H9 (cell line): ENCODE data around the gene NCEH1. TPM values are rescaled to one million over a fixed set of nuclear protein-coding genes. Genes with fewer than 3 reads are reported as not detected.

Source experiments
- DNase-seq: peaks from one replicate; pipeline ENCODE4 v3.0.0-alpha.2; 2017
- H2AFZ ChIP-seq: one replicate; pipeline ENCODE4 v1.6.1; 2013; ENCODE audit warnings: mild to moderate bottlenecking, low read length, control low read depth, moderate library complexity
- H2AK5ac ChIP-seq: 2 replicates; pipeline ENCODE4 v1.6.1; 2013; ENCODE audit warnings: low read length, control low read depth, mixed read lengths; ENCODE audit not compliant: insufficient read length
- H2BK120ac ChIP-seq: one replicate; pipeline ENCODE4 v1.6.1; 2013; ENCODE audit warnings: low read depth, mild to moderate bottlenecking, low read length, control low read depth, inconsistent platforms; ENCODE audit not compliant: poor library complexity, severe bottlenecking
- H2BK12ac ChIP-seq: 2 replicates; pipeline ENCODE4 v1.6.1; 2013; ENCODE audit warnings: low read length, control low read depth, mixed read lengths, low read depth; ENCODE audit not compliant: insufficient read length
- H2BK15ac ChIP-seq: 2 replicates; pipeline ENCODE4 v1.6.1; 2013; ENCODE audit warnings: low read depth, low read length, control low read depth
- H2BK20ac ChIP-seq: one replicate; pipeline ENCODE4 v1.6.1; 2013; ENCODE audit warnings: low read depth, mild to moderate bottlenecking, low read length, control low read depth, inconsistent platforms; ENCODE audit not compliant: poor library complexity, severe bottlenecking
- H2BK5ac ChIP-seq: 2 replicates; pipeline ENCODE4 v1.6.1; 2013; ENCODE audit warnings: low read length, control low read depth, mixed read lengths; ENCODE audit not compliant: insufficient read length
- H3K14ac ChIP-seq: 2 replicates; pipeline ENCODE4 v1.6.1; 2013; ENCODE audit warnings: low read length, control low read depth; ENCODE audit not compliant: insufficient read depth
- H3K18ac ChIP-seq: 2 replicates; pipeline ENCODE4 v1.6.1; 2013; ENCODE audit warnings: low read depth, mild to moderate bottlenecking, mixed read lengths, low read length, control low read depth; ENCODE audit not compliant: insufficient read length
- H3K23ac ChIP-seq: 2 replicates; pipeline ENCODE4 v1.6.1; 2013; ENCODE audit warnings: low read length, control low read depth, mixed read lengths, low read depth; ENCODE audit not compliant: insufficient read length
- H3K23me2 ChIP-seq: 2 replicates; pipeline ENCODE4 v1.6.1; 2013; ENCODE audit warnings: low read depth, mild to moderate bottlenecking, mixed read lengths, low read length, control low read depth; ENCODE audit not compliant: insufficient read length, poor library complexity, severe bottlenecking
- H3K27ac ChIP-seq: 2 replicates; pipeline ENCODE4 v1.5.1; 2013; ENCODE audit warnings: low read length, control low read depth, mixed read lengths, low read depth; ENCODE audit not compliant: insufficient read length
- H3K27me3 ChIP-seq: 2 replicates; pipeline ENCODE4 v1.6.1; 2013; ENCODE audit warnings: low read length, control low read depth, inconsistent platforms; ENCODE audit not compliant: insufficient read depth
- H3K4ac ChIP-seq: 2 replicates; pipeline ENCODE4 v1.6.1; 2013; ENCODE audit warnings: low read depth, mild to moderate bottlenecking, control low read depth, inconsistent platforms, low read length, moderate library complexity
- H3K4me1 ChIP-seq: 2 replicates; pipeline ENCODE4 v1.6.1; 2013; ENCODE audit warnings: low read length, control low read depth, inconsistent platforms; ENCODE audit not compliant: insufficient read depth
- H3K4me2 ChIP-seq: 2 replicates; pipeline ENCODE4 v1.6.1; 2013; ENCODE audit warnings: low read length, control low read depth, mixed read lengths; ENCODE audit not compliant: insufficient read length, insufficient read depth
- H3K56ac ChIP-seq: 2 replicates; pipeline ENCODE4 v1.6.1; 2013; ENCODE audit warnings: low read depth, mild to moderate bottlenecking, mixed read lengths, low read length, control low read depth; ENCODE audit not compliant: insufficient read length
- H3K79me1 ChIP-seq: 2 replicates; pipeline ENCODE4 v1.6.1; 2013; ENCODE audit warnings: low read depth, mild to moderate bottlenecking, moderate library complexity, low read length, control low read depth, inconsistent platforms; ENCODE audit not compliant: insufficient read depth, poor library complexity, severe bottlenecking
- H3K79me2 ChIP-seq: 2 replicates; pipeline ENCODE4 v1.6.1; 2013; ENCODE audit warnings: low read length, control low read depth, inconsistent platforms; ENCODE audit not compliant: insufficient read depth
- H3K9ac ChIP-seq: 2 replicates; pipeline ENCODE4 v1.6.1; 2013; ENCODE audit warnings: low read length, control low read depth, mixed read lengths; ENCODE audit not compliant: insufficient read length; ENCODE audit errors: extremely low read depth
- H3K9me3 ChIP-seq: one replicate; pipeline ENCODE4 v1.6.1; 2013; ENCODE audit warnings: low read depth, low read length, inconsistent platforms; ENCODE audit not compliant: control insufficient read depth
- H3T11ph ChIP-seq: one replicate; pipeline ENCODE4 v1.6.1; 2013; ENCODE audit warnings: mild to moderate bottlenecking, low read length, control low read depth, inconsistent platforms
- H4K20me1 ChIP-seq: one replicate; pipeline ENCODE4 v1.6.1; 2013; ENCODE audit not compliant: control insufficient read depth, insufficient read length, insufficient read depth
- H4K5ac ChIP-seq: 2 replicates; pipeline ENCODE4 v1.6.1; 2013; ENCODE audit warnings: low read depth, mild to moderate bottlenecking, mixed read lengths, low read length, control low read depth; ENCODE audit not compliant: insufficient read length
- H4K8ac ChIP-seq: replicated peaks from 2 replicates; pipeline ENCODE4 v1.6.1; 2013; ENCODE audit warnings: low read length, control low read depth, mixed read lengths, low read depth; ENCODE audit not compliant: insufficient read length
- H4K91ac ChIP-seq: 2 replicates; pipeline ENCODE4 v1.6.1; 2013; ENCODE audit warnings: low read depth, mild to moderate bottlenecking, moderate library complexity, mixed read lengths, low read length, control low read depth; ENCODE audit not compliant: insufficient read length
- H3K27ac Mint-ChIP-seq, 3 experiments: 2 replicates in 2 of 3; 3 replicates in 1 of 3; pipeline ENCODE4 v1.8.0; 2020 to 2021; ENCODE audit warnings: mixed read lengths in 3 of 3, mild to moderate bottlenecking in 1 of 3, moderate library complexity in 1 of 3
- H3K27me3 Mint-ChIP-seq: 2 replicates; pipeline ENCODE4 v1.8.0; 2021; ENCODE audit warnings: low read depth, mild to moderate bottlenecking, moderate library complexity, mixed read lengths
- H3K36me3 Mint-ChIP-seq, 3 experiments: 2 replicates in 2 of 3; 3 replicates in 1 of 3; pipeline ENCODE4 v1.8.0; 2020 to 2021; ENCODE audit warnings: low read depth in 3 of 3, mixed read lengths in 3 of 3; ENCODE audit not compliant: insufficient read depth in 1 of 3
- H3K4me1 Mint-ChIP-seq, 2 experiments: 2 replicates each; pipeline ENCODE4 v1.8.0; 2020; ENCODE audit warnings: mixed read lengths in 2 of 2
- H3K4me3 Mint-ChIP-seq, 2 experiments: 2 replicates in 1 of 2; 3 replicates in 1 of 2; pipeline ENCODE4 v1.8.0; 2020 to 2021; ENCODE audit warnings: mild to moderate bottlenecking in 2 of 2, mixed read lengths in 2 of 2, moderate library complexity in 1 of 2
- H3K9me3 Mint-ChIP-seq, 2 experiments: 2 replicates in 1 of 2; 3 replicates in 1 of 2; pipeline ENCODE4 v1.8.0; 2020; ENCODE audit warnings: mild to moderate bottlenecking in 2 of 2, mixed read lengths in 2 of 2, moderate library complexity in 1 of 2
- CTCF ChIP-seq: fragments of 200-600 bp; sonication (generic); conservative IDR thresholded peaks from 3 replicates; pipeline ENCODE4 v1.8.0; 2021; ENCODE audit warnings: antibody characterized with exemption, mild to moderate bottlenecking
- WGBS: extraction: QIAGEN DNeasy Blood & Tissue Kit; methylation state at CpG from one replicate; pipeline ENCODE4 v1.1.7; 2013; ENCODE audit warnings: missing lambda C conversion rate, low lambda C conversion rate, mixed read lengths; ENCODE audit not compliant: insufficient read length; ENCODE audit errors: extremely low coverage; 5-methylcytosine and 5-hydroxymethylcytosine counted together
- total RNA-seq: library from RNA; stranded (reverse); gene quantifications from 2 replicates; pipeline ENCODE4 v1.2.1, GENCODE V29; 2021

The NCEH1 gene
- total RNA-seq, 1 experiment from 2014 or later = 2.3 TPM

GRCh38 chr3:172709774-172710663 lies 848 bp downstream of the NCEH1 start:
- Histone ChIP-seq H3K27me3 (no peaks in the 10 kb centered on the region), H3K4me2 (peak overlapping the region; percentile 90), H4K5ac (no peak overlapping the region), H4K91ac (no peak overlapping the region), H3K4me1 (no peaks in the 10 kb centered on the region), H4K8ac (no peak overlapping the region), H2AK5ac (no peak overlapping the region), H3K79me2 (no peaks in the 10 kb centered on the region), H3K23me2 (peaks cover 10% of the 10 kb centered on the region), H3K14ac (no peak overlapping the region), H2BK120ac (no peak overlapping the region), H3K18ac (no peak overlapping the region), H3K79me1 (no peaks in the 10 kb centered on the region), H3K27ac (no peak overlapping the region), H2BK12ac (no peak overlapping the region), H2AFZ (no peak overlapping the region), H2BK15ac (no peak overlapping the region), H4K20me1 (no peaks in the 10 kb centered on the region), H3K4ac (no peak overlapping the region), H3K9me3 (no peaks in the 10 kb centered on the region), H3K9ac (peak overlapping the region; percentile 32), H3T11ph (no peak overlapping the region), H2BK20ac (no peak overlapping the region), H2BK5ac (no peak overlapping the region), H3K56ac (no peak overlapping the region), H3K23ac (no peak overlapping the region)
- no CpG with 5 or more reads among the region's 17 CpGs for WGBS
- Mint-ChIP-seq H3K27me3 (peaks cover 16% of the 10 kb centered on the region), H3K4me1 (peaks cover 13 to 21% of the 10 kb centered on the region in 2 experiments), H3K4me3 (peak overlapping the region; percentile 94 to 95), H3K9me3 (no peaks in the 10 kb centered on the region), H3K36me3 (no peaks in the 10 kb centered on the region), H3K27ac (no peak overlapping the region; a peak in 1 of 7 replicates)
- no peak for TF ChIP-seq CTCF
- DNase-seq = peak; percentile 37
